B cell (primary cell): ENCODE results near the gene DCAF4. TPM values are rescaled to one million over a fixed set of nuclear protein-coding genes. Genes with fewer than 3 reads are reported as not detected.

Experiments used
- ATAC-seq: fragments of 200-7000 bp; cut with Tn5 transposase; one replicate; pipeline ENCODE4 v1.10.0; 2021; ENCODE audit warnings: low read depth, mild to moderate bottlenecking, moderate number of reproducible peaks, moderate library complexity
- CTCF ChIA-PET: fragments of 350-600 bp; sonication (Branson Sonifier 250); formaldehyde crosslinking; loops from one replicate; lab custom pipeline; 2021; ENCODE audit warnings: antibody characterized with exemption, inconsistent platforms; lab: Charles Lee
- POLR2A ChIA-PET: fragments of 350-600 bp; sonication (Branson Sonifier 250); formaldehyde crosslinking; loops from one replicate; lab custom pipeline; 2021; ENCODE audit warnings: antibody characterized with exemption; lab: Charles Lee
- DNase-seq: peaks from one replicate; pipeline ENCODE4 v3.0.0; 2013
- H2AFZ ChIP-seq: 2 replicates; pipeline ENCODE4 v1.6.1; 2012; ENCODE audit warnings: mild to moderate bottlenecking, low read depth, low read length; ENCODE audit not compliant: insufficient read depth, poor library complexity, severe bottlenecking
- H3K27ac ChIP-seq, 2 donors: 1 replicate in 1 of 2; 2 replicates in 1 of 2; pipeline ENCODE4 v1.5.1; 2012 to 2013; ENCODE audit warnings: low read length in 2 of 2, mild to moderate bottlenecking in 2 of 2, moderate library complexity in 1 of 2
- H3K27me3 ChIP-seq, 4 experiments: fragments of 200-600 bp in 1 of 4; sonication (generic) in 1 of 4; replicated peaks in 1 of 4; 1 replicate in 2 of 4; 2 replicates in 2 of 4; pipeline versions ENCODE4 v1.6.1 to v1.7.0; 2013 to 2016; ENCODE audit warnings: low read length in 3 of 4, mild to moderate bottlenecking in 2 of 4, mixed read lengths in 1 of 4, moderate library complexity in 1 of 4; ENCODE audit not compliant: insufficient read depth in 4 of 4, control insufficient read depth in 3 of 4; ENCODE audit errors: control extremely low read depth in 1 of 4
- H3K36me3 ChIP-seq, 2 experiments: replicated peaks in 1 of 2; 1 replicate in 1 of 2; 2 replicates in 1 of 2; pipeline versions ENCODE4 v1.6.1 to v1.7.1; 2013; ENCODE audit warnings: low read length in 1 of 2; ENCODE audit not compliant: insufficient read depth in 2 of 2, control insufficient read depth in 1 of 2; ENCODE audit errors: control extremely low read depth in 1 of 2, extremely low read depth in 1 of 2
- H3K4me1 ChIP-seq, 2 donors: fragments of 200-600 bp in 1 of 2; sonication (generic) in 1 of 2; 1 replicate in 1 of 2; 2 replicates in 1 of 2; pipeline versions ENCODE4 v1.5.1 to v1.6.1; 2013 to 2017; ENCODE audit warnings: low read length in 2 of 2; ENCODE audit not compliant: control insufficient read depth in 2 of 2, insufficient read depth in 2 of 2
- H3K4me2 ChIP-seq: replicated peaks from 2 replicates; pipeline ENCODE3; 2012; ENCODE audit warnings: mild to moderate bottlenecking, low read depth, low read length; ENCODE audit not compliant: poor library complexity, severe bottlenecking
- H3K4me3 ChIP-seq, 5 experiments: fragments of 200-600 bp in 1 of 5; sonication (generic) in 1 of 5; 1 replicate in 3 of 5; 2 replicates in 2 of 5; pipeline versions ENCODE4 v1.5.1 to v1.7.0; 2011 to 2016; ENCODE audit warnings: low read length in 4 of 5, mild to moderate bottlenecking in 4 of 5, low read depth in 2 of 5, control low read depth in 1 of 5, moderate library complexity in 1 of 5; ENCODE audit not compliant: insufficient read depth in 1 of 5; ENCODE audit errors: control extremely low read depth in 1 of 5, extremely low read depth in 1 of 5
- H3K79me2 ChIP-seq: fragments of 200-600 bp; sonication (generic); one replicate; pipeline ENCODE4 v1.6.0; 2016; ENCODE audit warnings: low read length; ENCODE audit not compliant: control insufficient read depth, insufficient read depth
- H3K9ac ChIP-seq: fragments of 200-600 bp; sonication (generic); 2 replicates; pipeline ENCODE4 v1.6.1; 2017; ENCODE audit warnings: mild to moderate bottlenecking, low read length, moderate library complexity
- H3K9me3 ChIP-seq, 3 donors: one replicate each; pipeline versions ENCODE4 v1.6.1 to v1.7.1; 2013; ENCODE audit warnings: low read length in 2 of 3; ENCODE audit not compliant: control insufficient read depth in 2 of 3, insufficient read depth in 1 of 3; ENCODE audit errors: control extremely low read depth in 1 of 3
- H4K20me1 ChIP-seq: 2 replicates; pipeline ENCODE4 v1.6.0; 2012; ENCODE audit warnings: mild to moderate bottlenecking, low read length; ENCODE audit not compliant: insufficient read depth, control insufficient read depth, poor library complexity, severe bottlenecking
- H3K27ac Mint-ChIP-seq: one replicate; pipeline ENCODE4 v1.8.0; 2021; ENCODE audit warnings: mixed read lengths
- H3K27me3 Mint-ChIP-seq: one replicate; pipeline ENCODE4 v1.8.0; 2021; ENCODE audit warnings: mixed read lengths
- H3K4me1 Mint-ChIP-seq: one replicate; pipeline ENCODE4 v1.8.0; 2021; ENCODE audit warnings: mixed read lengths
- H3K4me3 Mint-ChIP-seq: one replicate; pipeline ENCODE4 v1.8.0; 2021; ENCODE audit warnings: mixed read lengths
- H3K9me3 Mint-ChIP-seq: one replicate; pipeline ENCODE4 v1.8.0; 2022; ENCODE audit warnings: mixed read lengths; ENCODE audit not compliant: insufficient read depth
- EZH2 ChIP-seq: IDR thresholded peaks from 2 replicates; pipeline ENCODE4 v1.6.1; 2012; ENCODE audit warnings: borderline replicate concordance, low read depth, mild to moderate bottlenecking, moderate library complexity, low read length; ENCODE audit not compliant: insufficient read depth, poor library complexity, severe bottlenecking
- WGBS: methylation state at CpG from one replicate; pipeline ENCODE4 v1.1.5; 2013; ENCODE audit warnings: missing lambda C conversion rate; ENCODE audit not compliant: insufficient coverage; 5-methylcytosine and 5-hydroxymethylcytosine counted together
- intact Hi-C: fragments of 100-400 bp; cut with micrococcal nuclease; formaldehyde crosslinking; loops from one replicate; pipeline ENCODE4 v1.10.0; 2022
- polyA plus RNA-seq: library from polyadenylated mRNA; depleted of rRNA; stranded (reverse); fragments of >200 nt; gene quantifications from 2 replicates; pipeline ENCODE4 v1.2.3, GENCODE V29; 2012
- total RNA-seq, 2 donors: library from RNA; stranded (reverse); fragments of 120-200 nt in 1 of 2; gene quantifications; 1 replicate in 1 of 2; 2 replicates in 1 of 2; pipeline versions ENCODE4 v1.2.3 to v1.2.4, GENCODE V29; 2013 to 2022
- TF ChIP-seq, protein P1 (sequence below): fragments of 200-600 bp; IDR thresholded peaks from one replicate; pipeline ENCODE4 v1.8.0; 2022; ENCODE audit warnings: antibody characterized with exemption, mild to moderate bottlenecking

The DCAF4 gene
- total and polyA plus RNA-seq, 2 donors (not counting 1 experiment from before 2014, with no cell fraction given) = 35.3 to 54.6 TPM

DNA sequence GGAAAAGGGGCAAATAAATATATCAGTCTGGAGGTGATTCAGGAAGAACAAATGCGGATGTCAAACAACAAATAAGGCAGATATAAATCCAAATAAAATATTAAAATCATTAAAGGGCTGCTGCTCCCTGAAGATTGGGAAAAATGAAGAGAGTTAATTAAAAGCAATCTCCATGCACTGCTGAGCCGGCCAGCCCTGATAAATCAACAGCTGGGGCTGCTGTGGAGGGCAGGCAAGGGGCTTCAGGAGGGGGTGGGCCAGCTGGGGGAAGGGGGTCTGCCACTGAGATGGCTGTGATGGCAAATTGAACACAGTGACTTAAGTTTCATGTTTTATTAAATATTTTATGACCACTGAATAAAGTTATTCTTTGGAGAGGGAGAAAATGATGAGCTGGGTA is 44.7 kb upstream of the DCAF4 start:
- Histone ChIP-seq H3K79me2 (peaks cover 73% of the 10 kb centered on the region), H3K36me3 (peaks cover 0 to 20% of the 10 kb centered on the region in 2 experiments), H3K27me3 (no peaks in the 10 kb centered on the region), H3K27ac (no peak overlapping the region), H3K9me3 (peaks cover 0 to 3% (median 0%) of the 10 kb centered on the region in 3 donors), H3K4me2 (peak overlapping the region; percentile 16), H3K4me3 (no peak overlapping the region), H2AFZ (no peak overlapping the region), H4K20me1 (peaks cover 14% of the 10 kb centered on the region), H3K4me1 (peaks cover 13 to 24% of the 10 kb centered on the region in 2 donors), H3K9ac (no peak overlapping the region)
- Mint-ChIP-seq H3K27me3 (no peaks in the 10 kb centered on the region), H3K4me1 (peaks cover 28% of the 10 kb centered on the region), H3K27ac (no peak overlapping the region), H3K9me3 (no peaks in the 10 kb centered on the region), H3K4me3 (no peak overlapping the region)
- TF ChIP-seq, protein P1, sequence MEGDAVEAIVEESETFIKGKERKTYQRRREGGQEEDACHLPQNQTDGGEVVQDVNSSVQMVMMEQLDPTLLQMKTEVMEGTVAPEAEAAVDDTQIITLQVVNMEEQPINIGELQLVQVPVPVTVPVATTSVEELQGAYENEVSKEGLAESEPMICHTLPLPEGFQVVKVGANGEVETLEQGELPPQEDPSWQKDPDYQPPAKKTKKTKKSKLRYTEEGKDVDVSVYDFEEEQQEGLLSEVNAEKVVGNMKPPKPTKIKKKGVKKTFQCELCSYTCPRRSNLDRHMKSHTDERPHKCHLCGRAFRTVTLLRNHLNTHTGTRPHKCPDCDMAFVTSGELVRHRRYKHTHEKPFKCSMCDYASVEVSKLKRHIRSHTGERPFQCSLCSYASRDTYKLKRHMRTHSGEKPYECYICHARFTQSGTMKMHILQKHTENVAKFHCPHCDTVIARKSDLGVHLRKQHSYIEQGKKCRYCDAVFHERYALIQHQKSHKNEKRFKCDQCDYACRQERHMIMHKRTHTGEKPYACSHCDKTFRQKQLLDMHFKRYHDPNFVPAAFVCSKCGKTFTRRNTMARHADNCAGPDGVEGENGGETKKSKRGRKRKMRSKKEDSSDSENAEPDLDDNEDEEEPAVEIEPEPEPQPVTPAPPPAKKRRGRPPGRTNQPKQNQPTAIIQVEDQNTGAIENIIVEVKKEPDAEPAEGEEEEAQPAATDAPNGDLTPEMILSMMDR = no peak
- TF ChIP-seq EZH2 = no peak
- ChIA-PET CTCF (interaction anchor here (0.9 to 1.0 kb wide), 2 partner anchors 23 to 364 kb away, joined by 3 to 4 read pairs; no protein-coding TSS in a partner anchor), POLR2A (no interaction called here)
- ATAC-seq (no peak), DNase-seq (no peak)
- 89% methylated on average over 1 of the region's 2 CpGs for WGBS
- intact Hi-C loops = no loop called here

DNA sequence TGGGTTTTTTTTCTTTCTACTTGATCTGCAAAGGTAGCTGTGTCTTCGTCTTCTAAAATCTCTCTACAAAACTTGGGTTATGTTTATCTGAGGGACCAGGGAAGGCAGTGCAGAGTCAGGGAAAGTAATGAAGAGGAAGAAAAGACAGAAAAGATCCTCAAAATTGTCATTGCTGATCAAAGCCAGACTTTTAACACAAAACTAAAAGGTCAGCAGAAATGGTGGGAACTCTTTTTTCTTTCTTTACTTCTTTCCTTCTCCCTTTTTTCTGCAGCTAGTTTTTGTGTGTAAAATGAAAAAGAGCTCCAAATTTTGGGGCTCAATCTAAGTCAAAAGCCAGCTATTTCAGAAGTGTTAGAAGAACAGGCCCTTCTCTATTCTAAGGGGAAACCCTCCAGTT is 44.2 kb upstream of the DCAF4 start:
- TF ChIP-seq, protein P1 = no peak
- no peak for TF ChIP-seq EZH2
- Mint-ChIP-seq H3K27ac (no peak overlapping the region), H3K9me3 (no peaks in the 10 kb centered on the region), H3K4me3 (no peak overlapping the region), H3K27me3 (no peaks in the 10 kb centered on the region), H3K4me1 (peaks cover 24% of the 10 kb centered on the region)
- Histone ChIP-seq H3K27ac (no peak overlapping the region), H4K20me1 (peaks cover 14% of the 10 kb centered on the region), H3K4me2 (no peak overlapping the region), H3K27me3 (no peaks in the 10 kb centered on the region), H3K9ac (no peak overlapping the region), H3K79me2 (peaks cover 68% of the 10 kb centered on the region), H3K4me1 (peaks cover 13 to 24% of the 10 kb centered on the region in 2 donors), H3K36me3 (peaks cover 0 to 16% of the 10 kb centered on the region in 2 experiments), H2AFZ (no peak overlapping the region), H3K9me3 (peaks cover 0 to 7% (median 0%) of the 10 kb centered on the region in 3 donors), H3K4me3 (no peak overlapping the region)
- no CpG with 5 or more reads among the region's 1 CpG for WGBS
- DNase-seq = no peak
- ChIA-PET CTCF (interaction anchor here (0.9 to 1.0 kb wide), 2 partner anchors 22 to 365 kb away, joined by 3 to 4 read pairs; no protein-coding TSS in a partner anchor), POLR2A (no interaction called here)
- no peak for ATAC-seq
- intact Hi-C loops = no loop called here
